C4-2B (cell line): ENCODE data around the gene MBLAC1.
"Not testable (repeated sequence)": the region's sequence is repeated elsewhere in the genome, so short reads cannot be mapped to it uniquely, and the experiment has no call there.

Experiments
- CTCF ChIP-seq: fragments of 450-650 bp; conservative IDR thresholded peaks from 2 replicates; pipeline ENCODE4 v1.5.1; 2017; ENCODE audit warnings: mild to moderate bottlenecking
- ZFX ChIP-seq: fragments of 450-650 bp; IDR thresholded peaks from 2 replicates; pipeline ENCODE4 v1.6.1; 2017

- TF ChIP-seq CTCF, ZFX: not testable (repeated sequence)
Observed at GRCh38 chr7:100130220-100130607, 3.4 kb downstream of the MBLAC1 start.
